ENCODE data around the gene MID1IP1.

DNA sequence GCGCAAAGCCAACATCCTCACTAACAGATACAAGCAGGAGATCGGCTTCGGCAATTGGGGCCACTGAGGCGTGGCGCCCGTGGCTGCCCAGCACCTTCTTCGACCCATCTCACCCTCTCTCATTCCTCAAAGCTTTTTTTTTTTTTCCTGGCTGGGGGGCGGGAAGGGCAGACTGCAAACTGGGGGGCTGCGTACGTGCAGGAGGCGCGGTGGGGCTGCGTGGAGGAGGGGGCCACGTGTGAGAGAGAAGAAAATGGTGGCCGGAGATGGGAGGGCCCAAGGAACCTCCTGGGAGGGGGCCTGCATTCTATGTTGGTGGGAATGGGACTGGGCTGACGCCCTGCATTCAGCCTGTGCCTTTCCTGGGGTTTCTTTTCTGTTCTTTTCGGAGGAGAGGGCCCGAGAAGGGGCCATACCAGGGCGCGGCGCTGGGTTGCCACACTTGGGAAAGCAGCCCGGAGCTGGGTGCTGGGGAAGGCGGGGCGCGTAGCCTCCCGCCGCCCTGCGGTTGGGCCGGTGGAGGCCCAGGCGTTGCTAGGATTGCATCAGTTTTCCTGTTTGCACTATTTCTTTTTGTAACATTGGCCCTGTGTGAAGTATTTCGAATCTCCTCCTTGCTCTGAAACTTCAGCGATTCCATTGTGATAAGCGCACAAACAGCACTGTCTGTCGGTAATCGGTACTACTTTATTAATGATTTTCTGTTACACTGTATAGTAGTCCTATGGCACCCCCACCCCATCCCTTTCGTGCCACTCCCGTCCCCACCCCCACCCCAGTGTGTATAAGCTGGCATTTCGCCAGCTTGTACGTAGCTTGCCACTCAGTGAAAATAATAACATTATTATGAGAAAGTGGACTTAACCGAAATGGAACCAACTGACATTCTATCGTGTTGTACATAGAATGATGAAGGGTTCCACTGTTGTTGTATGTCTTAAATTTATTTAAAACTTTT is 4.5 kb downstream of the MID1IP1 start:
- no peak for TF ChIP-seq EZH2phosphoT487 (IDR thresholded peaks at IDR 0.05; ENCODE audit: low read depth, severe bottlenecking, unreplicated experiment)
- TF ChIP-seq, protein P1, sequence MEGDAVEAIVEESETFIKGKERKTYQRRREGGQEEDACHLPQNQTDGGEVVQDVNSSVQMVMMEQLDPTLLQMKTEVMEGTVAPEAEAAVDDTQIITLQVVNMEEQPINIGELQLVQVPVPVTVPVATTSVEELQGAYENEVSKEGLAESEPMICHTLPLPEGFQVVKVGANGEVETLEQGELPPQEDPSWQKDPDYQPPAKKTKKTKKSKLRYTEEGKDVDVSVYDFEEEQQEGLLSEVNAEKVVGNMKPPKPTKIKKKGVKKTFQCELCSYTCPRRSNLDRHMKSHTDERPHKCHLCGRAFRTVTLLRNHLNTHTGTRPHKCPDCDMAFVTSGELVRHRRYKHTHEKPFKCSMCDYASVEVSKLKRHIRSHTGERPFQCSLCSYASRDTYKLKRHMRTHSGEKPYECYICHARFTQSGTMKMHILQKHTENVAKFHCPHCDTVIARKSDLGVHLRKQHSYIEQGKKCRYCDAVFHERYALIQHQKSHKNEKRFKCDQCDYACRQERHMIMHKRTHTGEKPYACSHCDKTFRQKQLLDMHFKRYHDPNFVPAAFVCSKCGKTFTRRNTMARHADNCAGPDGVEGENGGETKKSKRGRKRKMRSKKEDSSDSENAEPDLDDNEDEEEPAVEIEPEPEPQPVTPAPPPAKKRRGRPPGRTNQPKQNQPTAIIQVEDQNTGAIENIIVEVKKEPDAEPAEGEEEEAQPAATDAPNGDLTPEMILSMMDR (IDR thresholded peaks at IDR 0.05; ENCODE audit: poor library complexity): no peak
